HEK293 (cell line): ENCODE data around the gene PHLDA1.

ENCODE experiments used
- KLF16 ChIP-seq: fragments of 450-650 bp; formaldehyde crosslinking; IDR thresholded peaks from 2 replicates; pipeline ENCODE4 v1.5.1; 2017; ENCODE audit warnings: missing biosample characterization, missing genetic modification characterization
- SP3 ChIP-seq: fragments of 450-650 bp; formaldehyde crosslinking; IDR thresholded peaks from 2 replicates; pipeline ENCODE4 v1.5.1; 2016; ENCODE audit warnings: missing biosample characterization, missing genetic modification characterization
- ZBTB1 ChIP-seq: fragments of 450-650 bp; formaldehyde crosslinking; IDR thresholded peaks from 2 replicates; pipeline ENCODE4 v1.5.1; 2016; ENCODE audit warnings: missing biosample characterization, missing genetic modification characterization
- ZNF23 ChIP-seq: fragments of 450-650 bp; formaldehyde crosslinking; IDR thresholded peaks from 2 replicates; pipeline ENCODE4 v1.5.1; 2016; ENCODE audit warnings: missing biosample characterization, missing genetic modification characterization, borderline replicate concordance
- ZNF510 ChIP-seq: fragments of 450-650 bp; formaldehyde crosslinking; IDR thresholded peaks from 2 replicates; pipeline ENCODE4 v1.5.1; 2018; ENCODE audit warnings: mild to moderate bottlenecking, missing genetic modification characterization, missing biosample characterization; ENCODE audit not compliant: insufficient replicate concordance
- ZNF529 ChIP-seq: fragments of 450-650 bp; formaldehyde crosslinking; IDR thresholded peaks from 2 replicates; pipeline ENCODE4 v1.5.1; 2017; ENCODE audit warnings: missing genetic modification characterization, missing biosample characterization; ENCODE audit not compliant: insufficient replicate concordance
- ZNF610 ChIP-seq: fragments of 450-650 bp; formaldehyde crosslinking; IDR thresholded peaks from 2 replicates; pipeline ENCODE4 v1.5.1; 2016; ENCODE audit warnings: missing biosample characterization, missing genetic modification characterization, borderline replicate concordance
- TF ChIP-seq, protein P1 (sequence below): fragments of 450-650 bp; formaldehyde crosslinking; IDR thresholded peaks from 2 replicates; pipeline ENCODE4 v1.5.1; 2016; ENCODE audit warnings: missing biosample characterization, missing genetic modification characterization
- TF ChIP-seq, protein P2 (sequence below): fragments of 450-650 bp; formaldehyde crosslinking; IDR thresholded peaks from 2 replicates; pipeline ENCODE4 v1.5.1; 2016; ENCODE audit warnings: missing biosample characterization, missing genetic modification characterization
- TF ChIP-seq, protein P3 (sequence below): fragments of 450-650 bp; formaldehyde crosslinking; IDR thresholded peaks from 2 replicates; pipeline ENCODE4 v1.5.1; 2016; ENCODE audit warnings: missing biosample characterization, missing genetic modification characterization
- TF ChIP-seq, protein P4 (sequence below): fragments of 450-650 bp; formaldehyde crosslinking; IDR thresholded peaks from 2 replicates; pipeline ENCODE4 v1.5.1; 2016; ENCODE audit warnings: missing biosample characterization, missing genetic modification characterization
- TF ChIP-seq, protein P5 (sequence below): fragments of 450-650 bp; formaldehyde crosslinking; conservative IDR thresholded peaks from 2 replicates; pipeline ENCODE4 v1.5.1; 2016; ENCODE audit warnings: low read depth, missing biosample characterization, missing genetic modification characterization
- TF ChIP-seq, protein P6 (sequence below): fragments of 450-650 bp; formaldehyde crosslinking; IDR thresholded peaks from 2 replicates; pipeline ENCODE4 v1.5.1; 2016; ENCODE audit warnings: missing biosample characterization, missing genetic modification characterization

DNA sequence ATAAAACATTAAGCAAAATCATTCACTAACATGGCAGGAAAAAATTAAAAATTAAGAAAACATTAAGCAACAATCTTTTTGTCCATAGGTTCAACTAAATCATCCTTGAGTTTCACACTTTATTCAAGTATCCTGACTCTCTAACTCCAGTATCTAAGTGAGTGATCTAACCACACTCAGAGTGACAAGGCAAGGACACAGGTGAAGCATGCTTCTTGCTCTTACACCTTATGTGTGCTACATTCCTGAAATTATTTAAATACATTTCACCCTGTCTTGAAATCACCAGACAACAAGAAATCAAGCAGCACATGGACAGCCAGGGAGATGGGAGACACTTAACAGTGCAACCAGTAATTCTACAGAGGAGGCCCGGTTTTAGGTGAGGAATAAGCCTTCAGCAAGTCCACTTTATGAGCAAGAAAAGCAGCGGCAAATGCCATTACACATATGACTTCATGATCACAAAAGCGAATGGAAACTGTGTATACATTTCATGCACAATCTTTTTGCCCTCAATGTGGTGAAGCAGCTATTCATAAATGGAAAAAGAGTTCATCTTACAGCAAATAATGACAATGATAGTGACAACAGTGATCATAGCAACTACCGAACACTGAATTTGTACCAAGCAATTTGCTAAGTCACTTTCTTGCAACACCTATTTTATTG is 37.4 kb downstream of the PHLDA1 start:
- TF ChIP-seq, protein P1, sequence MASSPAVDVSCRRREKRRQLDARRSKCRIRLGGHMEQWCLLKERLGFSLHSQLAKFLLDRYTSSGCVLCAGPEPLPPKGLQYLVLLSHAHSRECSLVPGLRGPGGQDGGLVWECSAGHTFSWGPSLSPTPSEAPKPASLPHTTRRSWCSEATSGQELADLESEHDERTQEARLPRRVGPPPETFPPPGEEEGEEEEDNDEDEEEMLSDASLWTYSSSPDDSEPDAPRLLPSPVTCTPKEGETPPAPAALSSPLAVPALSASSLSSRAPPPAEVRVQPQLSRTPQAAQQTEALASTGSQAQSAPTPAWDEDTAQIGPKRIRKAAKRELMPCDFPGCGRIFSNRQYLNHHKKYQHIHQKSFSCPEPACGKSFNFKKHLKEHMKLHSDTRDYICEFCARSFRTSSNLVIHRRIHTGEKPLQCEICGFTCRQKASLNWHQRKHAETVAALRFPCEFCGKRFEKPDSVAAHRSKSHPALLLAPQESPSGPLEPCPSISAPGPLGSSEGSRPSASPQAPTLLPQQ (tag by site-specific recombination) = no peak
- TF ChIP-seq, protein P2, sequence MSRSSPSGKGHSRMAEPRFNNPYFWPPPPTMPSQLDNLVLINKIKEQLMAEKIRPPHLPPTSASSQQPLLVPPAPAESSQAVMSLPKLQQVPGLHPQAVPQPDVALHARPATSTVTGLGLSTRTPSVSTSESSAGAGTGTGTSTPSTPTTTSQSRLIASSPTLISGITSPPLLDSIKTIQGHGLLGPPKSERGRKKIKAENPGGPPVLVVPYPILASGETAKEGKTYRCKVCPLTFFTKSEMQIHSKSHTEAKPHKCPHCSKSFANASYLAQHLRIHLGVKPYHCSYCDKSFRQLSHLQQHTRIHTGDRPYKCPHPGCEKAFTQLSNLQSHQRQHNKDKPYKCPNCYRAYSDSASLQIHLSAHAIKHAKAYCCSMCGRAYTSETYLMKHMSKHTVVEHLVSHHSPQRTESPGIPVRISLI = no peak
- TF ChIP-seq, protein P3, sequence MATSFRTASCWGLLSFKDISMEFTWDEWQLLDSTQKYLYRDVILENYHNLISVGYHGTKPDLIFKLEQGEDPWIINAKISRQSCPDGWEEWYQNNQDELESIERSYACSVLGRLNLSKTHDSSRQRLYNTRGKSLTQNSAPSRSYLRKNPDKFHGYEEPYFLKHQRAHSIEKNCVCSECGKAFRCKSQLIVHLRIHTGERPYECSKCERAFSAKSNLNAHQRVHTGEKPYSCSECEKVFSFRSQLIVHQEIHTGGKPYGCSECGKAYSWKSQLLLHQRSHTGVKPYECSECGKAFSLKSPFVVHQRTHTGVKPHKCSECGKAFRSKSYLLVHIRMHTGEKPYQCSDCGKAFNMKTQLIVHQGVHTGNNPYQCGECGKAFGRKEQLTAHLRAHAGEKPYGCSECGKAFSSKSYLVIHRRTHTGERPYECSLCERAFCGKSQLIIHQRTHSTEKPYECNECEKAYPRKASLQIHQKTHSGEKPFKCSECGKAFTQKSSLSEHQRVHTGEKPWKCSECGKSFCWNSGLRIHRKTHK (tag by site-specific recombination) = no peak
- no peak for TF ChIP-seq KLF16 (tag by site-specific recombination)
- TF ChIP-seq ZNF23 = no peak
- TF ChIP-seq SP3 (tag by site-specific recombination) = no peak
- no peak for TF ChIP-seq ZNF610
- no peak for TF ChIP-seq ZNF510 (tag by site-specific recombination)
- TF ChIP-seq, protein P4, sequence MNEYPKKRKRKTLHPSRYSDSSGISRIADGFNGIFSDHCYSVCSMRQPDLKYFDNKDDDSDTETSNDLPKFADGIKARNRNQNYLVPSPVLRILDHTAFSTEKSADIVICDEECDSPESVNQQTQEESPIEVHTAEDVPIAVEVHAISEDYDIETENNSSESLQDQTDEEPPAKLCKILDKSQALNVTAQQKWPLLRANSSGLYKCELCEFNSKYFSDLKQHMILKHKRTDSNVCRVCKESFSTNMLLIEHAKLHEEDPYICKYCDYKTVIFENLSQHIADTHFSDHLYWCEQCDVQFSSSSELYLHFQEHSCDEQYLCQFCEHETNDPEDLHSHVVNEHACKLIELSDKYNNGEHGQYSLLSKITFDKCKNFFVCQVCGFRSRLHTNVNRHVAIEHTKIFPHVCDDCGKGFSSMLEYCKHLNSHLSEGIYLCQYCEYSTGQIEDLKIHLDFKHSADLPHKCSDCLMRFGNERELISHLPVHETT (tag by site-specific recombination) = no peak
- TF ChIP-seq, protein P5, sequence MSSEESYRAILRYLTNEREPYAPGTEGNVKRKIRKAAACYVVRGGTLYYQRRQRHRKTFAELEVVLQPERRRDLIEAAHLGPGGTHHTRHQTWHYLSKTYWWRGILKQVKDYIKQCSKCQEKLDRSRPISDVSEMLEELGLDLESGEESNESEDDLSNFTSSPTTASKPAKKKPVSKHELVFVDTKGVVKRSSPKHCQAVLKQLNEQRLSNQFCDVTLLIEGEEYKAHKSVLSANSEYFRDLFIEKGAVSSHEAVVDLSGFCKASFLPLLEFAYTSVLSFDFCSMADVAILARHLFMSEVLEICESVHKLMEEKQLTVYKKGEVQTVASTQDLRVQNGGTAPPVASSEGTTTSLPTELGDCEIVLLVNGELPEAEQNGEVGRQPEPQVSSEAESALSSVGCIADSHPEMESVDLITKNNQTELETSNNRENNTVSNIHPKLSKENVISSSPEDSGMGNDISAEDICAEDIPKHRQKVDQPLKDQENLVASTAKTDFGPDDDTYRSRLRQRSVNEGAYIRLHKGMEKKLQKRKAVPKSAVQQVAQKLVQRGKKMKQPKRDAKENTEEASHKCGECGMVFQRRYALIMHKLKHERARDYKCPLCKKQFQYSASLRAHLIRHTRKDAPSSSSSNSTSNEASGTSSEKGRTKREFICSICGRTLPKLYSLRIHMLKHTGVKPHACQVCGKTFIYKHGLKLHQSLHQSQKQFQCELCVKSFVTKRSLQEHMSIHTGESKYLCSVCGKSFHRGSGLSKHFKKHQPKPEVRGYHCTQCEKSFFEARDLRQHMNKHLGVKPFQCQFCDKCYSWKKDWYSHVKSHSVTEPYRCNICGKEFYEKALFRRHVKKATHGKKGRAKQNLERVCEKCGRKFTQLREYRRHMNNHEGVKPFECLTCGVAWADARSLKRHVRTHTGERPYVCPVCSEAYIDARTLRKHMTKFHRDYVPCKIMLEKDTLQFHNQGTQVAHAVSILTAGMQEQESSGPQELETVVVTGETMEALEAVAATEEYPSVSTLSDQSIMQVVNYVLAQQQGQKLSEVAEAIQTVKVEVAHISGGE (tag by site-specific recombination) = no peak
- no peak for TF ChIP-seq ZBTB1 (tag by site-specific recombination)
- TF ChIP-seq, protein P6, sequence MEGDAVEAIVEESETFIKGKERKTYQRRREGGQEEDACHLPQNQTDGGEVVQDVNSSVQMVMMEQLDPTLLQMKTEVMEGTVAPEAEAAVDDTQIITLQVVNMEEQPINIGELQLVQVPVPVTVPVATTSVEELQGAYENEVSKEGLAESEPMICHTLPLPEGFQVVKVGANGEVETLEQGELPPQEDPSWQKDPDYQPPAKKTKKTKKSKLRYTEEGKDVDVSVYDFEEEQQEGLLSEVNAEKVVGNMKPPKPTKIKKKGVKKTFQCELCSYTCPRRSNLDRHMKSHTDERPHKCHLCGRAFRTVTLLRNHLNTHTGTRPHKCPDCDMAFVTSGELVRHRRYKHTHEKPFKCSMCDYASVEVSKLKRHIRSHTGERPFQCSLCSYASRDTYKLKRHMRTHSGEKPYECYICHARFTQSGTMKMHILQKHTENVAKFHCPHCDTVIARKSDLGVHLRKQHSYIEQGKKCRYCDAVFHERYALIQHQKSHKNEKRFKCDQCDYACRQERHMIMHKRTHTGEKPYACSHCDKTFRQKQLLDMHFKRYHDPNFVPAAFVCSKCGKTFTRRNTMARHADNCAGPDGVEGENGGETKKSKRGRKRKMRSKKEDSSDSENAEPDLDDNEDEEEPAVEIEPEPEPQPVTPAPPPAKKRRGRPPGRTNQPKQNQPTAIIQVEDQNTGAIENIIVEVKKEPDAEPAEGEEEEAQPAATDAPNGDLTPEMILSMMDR (tag by site-specific recombination) = no peak
- no peak for TF ChIP-seq ZNF529 (tag by site-specific recombination)
